ENCODE measurements around the gene ASPHD1. TPM values are rescaled to one million over a fixed set of nuclear protein-coding genes. Genes with fewer than 3 reads are reported as not detected.

ASPHD1 gene
- 0.09 TPM for total RNA-seq
- 1 to 10 TPM in 2 of 8 donors, under 1 TPM in 6; 0.36 to 1.6 (median 0.63) TPM for polyA plus RNA-seq (ENCODE audit: insufficient read depth in 1 of 8, insufficient read length in 8 of 8, low replicate concordance in 1 of 8)
- long read RNA-seq, donor 1, result 0 reads
- long read RNA-seq, donor 2, result 0 reads
- long read RNA-seq, donor 3, result 0 reads
- long read RNA-seq, donor 4, result 0 reads
- long read RNA-seq, donor 5, partial matches to known transcripts, result 0 of 6 reads
- long read RNA-seq, donor 5, other reads (novel, unspliced or antisense), result 5 of 6 reads
- long read RNA-seq, donor 6, result 0 reads
- long read RNA-seq, donor 7, result 0 reads
- long read RNA-seq, donor 8, result 0 reads
- long read RNA-seq, donor 9, result 0 reads
- long read RNA-seq, donor 10, result 0 reads
- long read RNA-seq, donor 11, result 0 reads

DNA sequence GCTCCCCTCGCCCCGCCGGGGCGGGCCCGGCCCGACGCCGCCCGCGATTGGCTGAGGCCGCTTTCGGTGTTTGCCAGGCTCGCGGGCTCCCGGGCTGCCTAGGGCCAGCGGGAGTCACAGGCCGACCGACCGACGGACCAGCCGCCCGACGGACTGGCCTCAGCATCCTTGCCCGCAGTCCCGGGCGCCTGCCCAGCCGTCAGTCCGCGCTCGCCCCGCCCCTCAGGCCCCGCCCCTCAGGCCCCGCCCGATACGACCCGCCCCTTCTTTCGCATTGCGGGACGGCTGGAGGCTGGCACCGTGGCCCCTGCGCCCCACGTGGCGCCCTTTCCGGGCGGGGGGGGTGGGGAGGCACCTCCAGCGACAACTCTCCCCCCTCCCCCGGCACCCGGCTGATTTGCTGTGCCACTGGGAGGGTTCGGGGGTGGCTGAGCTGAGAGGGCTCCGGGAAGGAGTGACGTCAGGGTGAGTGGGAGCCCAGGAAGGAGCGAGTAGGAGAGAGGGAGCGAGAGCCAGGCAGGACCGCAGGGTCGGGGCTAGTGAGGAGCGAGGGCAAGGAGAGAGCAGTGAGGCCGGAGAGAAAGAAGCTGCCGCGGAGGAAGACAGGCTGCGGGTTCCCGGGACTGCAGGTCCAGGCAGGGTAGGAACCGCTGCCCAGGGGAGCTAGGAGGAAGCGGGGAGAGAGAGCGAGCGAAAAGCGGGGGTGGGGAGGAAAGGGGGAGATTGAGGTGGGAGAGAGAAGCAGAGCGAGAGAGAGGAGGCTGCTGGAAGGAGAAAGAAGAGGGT lies at the start of gene ASPHD1:
ASPHD1 (plus strand) TSS at position 387 of the 786 bp plus-strand sequence. CDS start 484 bp downstream, outside the sequence.
- peak within 1 kb of the TSS; percentile 7 for H3K27ac ChIP-seq (ENCODE audit: low read length)
- H3K36me3 ChIP-seq (ENCODE audit: control insufficient read depth, insufficient read depth, low read length), result no peaks in the 10 kb centered on the region
- WGBS (ENCODE audit: insufficient coverage), result under 1% methylated on average over 50 of the region's 67 CpGs
- H3K9me3 ChIP-seq (replicated peaks; ENCODE audit: control insufficient read depth, low read depth, low read length), result no peaks in the 10 kb centered on the region
- peaks cover 43% of the 10 kb centered on the region for H3K27me3 ChIP-seq (ENCODE audit: control insufficient read depth, insufficient read depth, low read length)
- DNase-seq, result peak; percentile 59
- H3K4me1 ChIP-seq (ENCODE audit: control insufficient read depth, insufficient read depth, low read length), result peaks cover 11% of the 10 kb centered on the region
- H3K4me3 ChIP-seq (ENCODE audit: low read length), result peak within 1 kb of the TSS; percentile 34

- peaks cover 9% of the 10 kb centered on the region for H3K36me3 ChIP-seq (ENCODE audit: control insufficient read depth, insufficient read depth, low read length)
- H3K27ac ChIP-seq (ENCODE audit: low read length), result no peak overlapping the region
- WGBS (ENCODE audit: insufficient coverage), result no CpG with 5 or more reads among the region's 3 CpGs
- H3K9me3 ChIP-seq (replicated peaks; ENCODE audit: control insufficient read depth, low read depth, low read length), result no peaks in the 10 kb centered on the region
- no peaks in the 10 kb centered on the region for H3K4me1 ChIP-seq (ENCODE audit: control insufficient read depth, insufficient read depth, low read length)
- no peak overlapping the region for H3K4me3 ChIP-seq (ENCODE audit: low read length)
- H3K27me3 ChIP-seq (ENCODE audit: control insufficient read depth, insufficient read depth, low read length), result no peaks in the 10 kb centered on the region
- DNase-seq, result no peak
Observed at GRCh38 chr16:29850998-29851397, 49.3 kb upstream of the ASPHD1 start.

DNA sequence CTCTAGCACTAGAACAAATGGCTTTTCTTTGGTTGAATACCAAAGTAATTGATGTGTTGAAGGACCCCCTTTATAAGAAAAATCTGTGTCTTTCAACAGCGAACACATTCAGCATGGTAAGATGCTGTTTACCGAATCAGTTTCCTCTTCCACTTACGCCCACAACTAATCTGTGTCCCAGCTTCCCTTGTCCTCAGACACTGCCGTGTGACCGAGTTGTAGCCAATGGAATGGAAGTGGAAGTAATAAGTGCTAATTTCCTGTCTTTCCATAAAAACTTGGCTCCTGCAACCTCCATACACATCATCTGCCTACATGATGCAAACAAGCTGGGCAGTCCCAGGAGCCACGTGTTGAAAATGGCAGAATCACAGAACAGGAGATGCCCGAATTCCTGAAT lies 47.6 kb upstream of the ASPHD1 start:
- DNase-seq, result peak; percentile 87
- H3K4me1 ChIP-seq (ENCODE audit: control insufficient read depth, insufficient read depth, low read length), result peaks cover 2% of the 10 kb centered on the region
- no peak overlapping the region for H3K4me3 ChIP-seq (ENCODE audit: low read length)
- peaks cover 2% of the 10 kb centered on the region for H3K36me3 ChIP-seq (ENCODE audit: control insufficient read depth, insufficient read depth, low read length)
- H3K9me3 ChIP-seq (replicated peaks; ENCODE audit: control insufficient read depth, low read depth, low read length), result no peaks in the 10 kb centered on the region
- no CpG with 5 or more reads among the region's 7 CpGs for WGBS (ENCODE audit: insufficient coverage)
- no peaks in the 10 kb centered on the region for H3K27me3 ChIP-seq (ENCODE audit: control insufficient read depth, insufficient read depth, low read length)
- H3K27ac ChIP-seq (ENCODE audit: low read length), result peak overlapping the region; percentile 32

DNA sequence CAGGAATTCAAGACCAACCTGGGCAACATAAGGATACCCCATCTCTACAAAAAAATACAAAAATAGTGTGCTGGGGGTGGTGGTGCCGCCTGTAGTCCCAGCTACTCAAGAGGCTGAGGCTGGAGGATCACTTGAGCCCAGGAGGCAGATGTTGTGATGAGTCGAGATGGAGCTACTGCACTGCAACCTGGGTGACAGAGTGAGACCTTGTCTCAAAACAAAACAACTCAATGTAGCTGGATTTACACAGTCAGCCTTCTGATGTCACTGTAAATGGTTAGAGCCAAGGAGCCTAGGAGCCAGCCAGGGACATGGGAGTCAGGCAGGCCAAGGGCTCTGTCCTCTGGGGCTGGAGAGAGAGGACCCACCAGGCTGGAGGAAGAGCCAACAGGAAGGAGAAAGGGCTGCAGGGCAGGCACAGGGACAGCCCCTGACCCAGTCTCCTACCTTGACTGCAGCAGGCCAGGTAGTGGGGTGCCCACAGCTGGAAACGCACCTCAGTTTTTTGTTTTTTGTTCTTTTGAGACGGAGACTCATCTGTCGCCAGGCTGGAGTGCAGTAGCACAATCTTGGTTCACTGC lies 45.7 kb upstream of the ASPHD1 start:
- H3K36me3 ChIP-seq (ENCODE audit: control insufficient read depth, insufficient read depth, low read length), result peaks cover 12% of the 10 kb centered on the region
- 84% methylated on average over 3 of the region's 5 CpGs for WGBS (ENCODE audit: insufficient coverage)
- H3K4me3 ChIP-seq (ENCODE audit: low read length), result no peak overlapping the region
- H3K9me3 ChIP-seq (replicated peaks; ENCODE audit: control insufficient read depth, low read depth, low read length), result no peaks in the 10 kb centered on the region
- DNase-seq, result no peak
- H3K27me3 ChIP-seq (ENCODE audit: control insufficient read depth, insufficient read depth, low read length), result no peaks in the 10 kb centered on the region
- H3K4me1 ChIP-seq (ENCODE audit: control insufficient read depth, insufficient read depth, low read length), result peaks cover 2% of the 10 kb centered on the region
- no peak overlapping the region for H3K27ac ChIP-seq (ENCODE audit: low read length)

DNA sequence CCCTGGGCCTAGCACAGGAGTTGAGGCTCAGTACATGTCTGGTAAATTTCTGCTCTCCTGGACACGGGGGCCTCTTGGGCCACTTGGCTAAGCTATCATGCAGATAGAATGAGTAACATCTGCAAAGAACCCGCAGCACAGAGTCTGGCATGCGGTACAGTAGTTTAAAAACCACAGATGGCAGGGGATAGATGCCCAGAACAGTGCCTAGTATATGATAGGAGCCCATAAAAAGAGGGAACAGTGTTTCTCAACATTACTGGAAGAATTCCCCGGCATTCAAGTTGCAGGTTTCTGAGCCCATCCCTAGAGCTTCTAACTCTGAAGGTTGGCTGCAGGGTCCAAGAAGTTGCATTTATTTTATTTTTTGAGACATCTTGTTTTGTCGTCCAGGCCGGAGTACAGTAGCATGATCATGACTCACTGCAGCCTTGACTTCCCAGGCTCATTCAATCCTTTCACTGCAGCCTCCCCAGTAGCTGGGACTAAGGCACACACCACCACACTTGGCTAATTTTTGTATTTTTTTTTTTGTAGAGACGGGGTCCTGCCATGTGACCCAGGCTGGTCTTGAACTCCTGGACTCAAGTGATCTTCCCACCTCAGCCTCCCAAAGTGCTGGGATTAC lies 43.0 kb upstream of the ASPHD1 start:
- no peak overlapping the region for H3K27ac ChIP-seq (ENCODE audit: low read length)
- WGBS (ENCODE audit: insufficient coverage), result 80% methylated on average over 2 of the region's 7 CpGs

DNA sequence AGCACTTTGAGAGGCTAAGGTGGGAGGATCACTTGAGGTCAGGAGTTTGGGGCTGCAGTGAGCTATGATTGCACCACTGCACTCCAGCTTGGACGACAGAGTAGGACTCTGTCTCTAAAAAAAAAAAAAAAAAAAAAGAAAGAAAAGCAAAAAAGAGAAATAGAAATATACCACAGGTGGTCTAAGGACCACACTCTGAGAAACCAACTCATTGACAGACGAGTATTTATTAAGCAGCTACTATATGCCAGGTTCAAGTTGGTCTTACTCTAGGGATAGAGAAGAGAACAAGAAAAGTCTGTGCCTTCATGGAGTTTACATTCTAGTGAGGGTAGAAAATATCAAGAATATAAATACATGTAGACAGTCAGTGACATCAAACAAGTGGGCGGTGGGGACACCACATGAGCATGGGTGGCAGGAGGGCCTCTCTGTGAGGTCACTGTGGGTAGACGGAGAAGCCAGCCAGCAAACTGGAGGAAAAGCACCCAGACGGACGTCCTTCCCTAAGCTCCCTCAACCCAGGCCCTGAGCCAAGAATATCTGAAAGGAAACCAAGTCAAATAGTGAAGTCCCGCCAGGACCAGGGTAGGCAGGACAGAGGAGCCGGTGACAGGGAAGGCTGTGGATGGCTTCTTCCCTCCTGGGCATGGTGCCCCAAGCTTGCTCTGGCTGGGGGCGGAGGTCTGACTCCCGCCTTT lies 42.0 kb upstream of the ASPHD1 start:
- Histone ChIP-seq H3K4me1 (ENCODE audit: control insufficient read depth, insufficient read depth, low read length) (peaks cover 10% of the 10 kb centered on the region), H3K4me3 (ENCODE audit: low read length) (no peak overlapping the region), H3K9me3 (replicated peaks; ENCODE audit: control insufficient read depth, low read depth, low read length) (no peaks in the 10 kb centered on the region), H3K27ac (ENCODE audit: low read length) (no peak overlapping the region), H3K36me3 (ENCODE audit: control insufficient read depth, insufficient read depth, low read length) (peaks cover 28% of the 10 kb centered on the region), H3K27me3 (ENCODE audit: control insufficient read depth, insufficient read depth, low read length) (no peaks in the 10 kb centered on the region)
- no peak for DNase-seq
- WGBS (ENCODE audit: insufficient coverage), result 78% methylated on average over 5 of the region's 10 CpGs

More for the DNA sequence above, 43.0 kb upstream of the ASPHD1 start:
- H3K4me3 ChIP-seq (ENCODE audit: low read length), result no peak overlapping the region
- peaks cover 28% of the 10 kb centered on the region for H3K36me3 ChIP-seq (ENCODE audit: control insufficient read depth, insufficient read depth, low read length)
- H3K9me3 ChIP-seq (replicated peaks; ENCODE audit: control insufficient read depth, low read depth, low read length), result no peaks in the 10 kb centered on the region
- no peaks in the 10 kb centered on the region for H3K27me3 ChIP-seq (ENCODE audit: control insufficient read depth, insufficient read depth, low read length)
- no peak for DNase-seq
- peaks cover 7% of the 10 kb centered on the region for H3K4me1 ChIP-seq (ENCODE audit: control insufficient read depth, insufficient read depth, low read length)

DNA sequence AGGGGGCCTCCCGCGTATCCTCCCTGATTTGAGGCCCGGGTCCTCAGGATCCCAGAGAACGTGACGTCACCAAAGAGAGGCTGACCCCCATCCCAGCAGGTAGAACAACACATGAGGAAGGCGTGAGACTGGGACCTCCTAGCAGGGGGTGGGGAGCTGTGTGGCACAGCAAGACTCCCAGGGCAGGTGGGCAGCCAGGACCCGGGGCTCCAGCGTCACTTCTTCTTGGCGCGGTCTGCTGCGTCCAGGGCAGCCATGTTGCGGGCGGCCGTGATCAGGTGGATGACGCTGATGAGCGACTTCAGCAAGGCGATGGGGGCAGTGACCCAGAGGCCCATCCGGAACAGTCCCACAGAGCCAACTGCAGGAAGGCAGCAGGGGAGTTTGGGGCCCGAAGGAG lies 41.3 kb upstream of the ASPHD1 start:
- no peak for DNase-seq
- 89% methylated on average over 13 of the region's 19 CpGs for WGBS (ENCODE audit: insufficient coverage)
- no peak overlapping the region for H3K27ac ChIP-seq (ENCODE audit: low read length)
- H3K27me3 ChIP-seq (ENCODE audit: control insufficient read depth, insufficient read depth, low read length), result no peaks in the 10 kb centered on the region
- no peak overlapping the region for H3K4me3 ChIP-seq (ENCODE audit: low read length)
- no peaks in the 10 kb centered on the region for H3K9me3 ChIP-seq (replicated peaks; ENCODE audit: control insufficient read depth, low read depth, low read length)
- H3K36me3 ChIP-seq (ENCODE audit: control insufficient read depth, insufficient read depth, low read length), result peaks cover 28% of the 10 kb centered on the region
- peaks cover 14% of the 10 kb centered on the region for H3K4me1 ChIP-seq (ENCODE audit: control insufficient read depth, insufficient read depth, low read length)

- H3K4me1 ChIP-seq (ENCODE audit: control insufficient read depth, insufficient read depth, low read length), result peaks cover 14% of the 10 kb centered on the region
- H3K4me3 ChIP-seq (ENCODE audit: low read length), result no peak overlapping the region
- DNase-seq, result no peak
- 96% methylated on average over 5 of the region's 9 CpGs for WGBS (ENCODE audit: insufficient coverage)
- H3K27ac ChIP-seq (ENCODE audit: low read length), result no peak overlapping the region
- H3K27me3 ChIP-seq (ENCODE audit: control insufficient read depth, insufficient read depth, low read length), result no peaks in the 10 kb centered on the region
- H3K9me3 ChIP-seq (replicated peaks; ENCODE audit: control insufficient read depth, low read depth, low read length), result no peaks in the 10 kb centered on the region
- peaks cover 28% of the 10 kb centered on the region for H3K36me3 ChIP-seq (ENCODE audit: control insufficient read depth, insufficient read depth, low read length)
Observed at GRCh38 chr16:29860218-29860617, 40.1 kb upstream of the ASPHD1 start.

DNA sequence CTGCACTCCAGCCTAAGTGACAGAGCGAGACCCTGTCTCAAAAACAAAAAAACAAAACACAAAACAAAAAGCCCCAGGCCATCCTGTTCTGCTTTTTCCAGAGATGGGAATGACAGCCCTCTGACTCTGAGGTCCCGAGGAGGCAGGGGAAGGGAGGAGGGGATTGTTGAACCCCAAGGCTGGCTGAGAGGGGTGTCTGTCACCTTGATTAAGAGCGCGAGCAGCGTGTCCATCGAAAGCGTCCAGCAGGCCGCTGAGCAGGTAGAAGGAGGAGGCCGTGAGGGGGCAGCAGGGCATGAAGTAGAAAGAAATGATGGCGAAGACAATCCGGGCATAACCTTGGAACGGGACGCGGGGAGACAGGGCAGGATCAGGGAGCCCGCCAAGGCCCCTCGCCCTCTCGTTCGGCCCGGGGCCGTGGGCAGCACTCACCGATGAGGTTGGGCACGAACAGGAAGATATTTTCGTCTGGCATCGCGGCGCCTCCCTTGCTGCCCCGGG lies 37.9 kb upstream of the ASPHD1 start:
- DNase-seq, result peak; percentile 33
- Histone ChIP-seq H3K36me3 (ENCODE audit: control insufficient read depth, insufficient read depth, low read length) (peaks cover 28% of the 10 kb centered on the region), H3K4me3 (ENCODE audit: low read length) (peak overlapping the region; percentile 85), H3K27ac (ENCODE audit: low read length) (peak overlapping the region; percentile 20), H3K4me1 (ENCODE audit: control insufficient read depth, insufficient read depth, low read length) (peaks cover 12% of the 10 kb centered on the region), H3K9me3 (replicated peaks; ENCODE audit: control insufficient read depth, low read depth, low read length) (no peaks in the 10 kb centered on the region), H3K27me3 (ENCODE audit: control insufficient read depth, insufficient read depth, low read length) (no peaks in the 10 kb centered on the region)
- 0% methylated on average over 25 of the region's 27 CpGs for WGBS (ENCODE audit: insufficient coverage)
